Activated CD4-positive, alpha-beta T cell treated with anti-CD3 and anti-CD28 coated beads, Interleukin-2, amount 10 ng/mL, durations not matched to agents 24 days and 14 days (primary cell): ENCODE data around the gene GBGT1. TPM values are rescaled to one million over a fixed set of nuclear protein-coding genes. Genes with fewer than 3 reads are reported as not detected.

Source experiments
- DNase-seq: peaks from one replicate; pipeline ENCODE4 v3.0.0; 2022
- H3K27ac Mint-ChIP-seq: one replicate; pipeline ENCODE4 v1.8.0; 2022; ENCODE audit warnings: mild to moderate bottlenecking, mixed read lengths
- H3K27me3 Mint-ChIP-seq: one replicate; pipeline ENCODE4 v1.8.0; 2022; ENCODE audit warnings: mixed read lengths
- H3K36me3 Mint-ChIP-seq: one replicate; pipeline ENCODE4 v1.8.0; 2022; ENCODE audit warnings: low read depth, mild to moderate bottlenecking, mixed read lengths
- H3K4me1 Mint-ChIP-seq: one replicate; pipeline ENCODE4 v1.8.0; 2021; ENCODE audit warnings: mixed read lengths
- H3K4me3 Mint-ChIP-seq: one replicate; pipeline ENCODE4 v1.8.0; 2022; ENCODE audit warnings: mild to moderate bottlenecking, moderate library complexity, mixed read lengths
- H3K9me3 Mint-ChIP-seq: one replicate; pipeline ENCODE4 v1.8.0; 2021; ENCODE audit warnings: mixed read lengths
- intact Hi-C: fragments of 100-400 bp; cut with micrococcal nuclease; formaldehyde crosslinking; loops from one replicate; pipeline ENCODE4 v1.15.1; 2023
- total RNA-seq: library from RNA; stranded (reverse); gene quantifications from 2 replicates; pipeline ENCODE4 v1.2.3, GENCODE V29; 2022

The GBGT1 gene
- total RNA-seq, 1 donor from 2014 or later, result 8.2 TPM

DNA sequence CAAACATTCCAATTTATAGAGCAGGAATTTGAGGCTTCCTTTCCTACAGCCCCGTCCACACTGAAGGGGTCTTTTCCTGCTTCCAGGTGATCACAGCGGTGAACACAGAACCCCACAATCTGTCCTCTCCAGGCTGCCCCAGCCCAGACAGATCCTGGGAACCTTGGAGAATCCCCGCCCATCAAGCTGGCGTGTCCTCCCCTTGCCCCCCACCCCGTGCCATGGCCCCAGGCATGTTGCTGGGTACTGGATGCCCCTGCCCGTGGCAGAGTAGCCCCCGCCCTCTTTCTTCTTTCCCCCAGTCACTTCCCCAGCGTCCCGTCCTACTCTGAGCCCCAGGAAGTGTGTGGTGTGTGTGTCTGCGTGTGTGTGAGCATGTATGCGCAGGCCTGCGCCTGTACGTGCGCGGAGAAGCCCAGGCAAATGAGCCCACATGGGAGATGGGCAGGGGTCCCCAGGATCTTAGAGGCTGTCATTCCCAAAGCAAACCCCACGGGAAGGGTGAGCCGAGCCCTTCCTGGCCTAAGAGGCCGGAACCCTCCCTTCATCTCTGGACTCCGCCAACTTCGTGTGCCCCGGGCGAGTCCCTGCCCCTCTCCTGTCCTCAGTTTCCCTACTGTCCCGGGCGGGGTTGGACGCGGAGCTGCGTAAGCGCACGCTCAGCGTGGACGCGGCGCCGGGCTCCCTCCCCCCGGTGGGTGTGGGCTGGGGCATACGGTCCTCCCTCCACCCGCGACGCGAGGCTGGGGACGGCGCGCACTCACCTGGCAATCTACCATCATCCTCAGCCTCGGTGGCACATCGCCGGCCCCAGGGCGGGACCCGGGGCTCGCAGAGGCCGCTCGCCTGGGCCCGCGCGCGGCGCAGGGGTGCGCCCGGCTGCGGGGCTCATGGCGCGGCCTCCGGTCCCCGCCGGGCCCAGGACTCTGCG is 15.2 kb downstream of the GBGT1 start:
- no peaks in the 10 kb centered on the region for H3K27me3 Mint-ChIP-seq
- peaks cover 14% of the 10 kb centered on the region for H3K36me3 Mint-ChIP-seq
- H3K9me3 Mint-ChIP-seq, result no peaks in the 10 kb centered on the region
- intact Hi-C loops, result loop anchor here (1.0 to 10.0 kb wide), 4 partner anchors 27 to 274 kb away; partner anchors contain the start of genes AK8, GTF3C5, RALGDS and SPACA9
- H3K4me3 Mint-ChIP-seq, result peak overlapping the region; percentile 97
- DNase-seq, result peak; percentile 89
- peak overlapping the region; percentile 96 for H3K27ac Mint-ChIP-seq
- peaks cover 36% of the 10 kb centered on the region for H3K4me1 Mint-ChIP-seq

DNA sequence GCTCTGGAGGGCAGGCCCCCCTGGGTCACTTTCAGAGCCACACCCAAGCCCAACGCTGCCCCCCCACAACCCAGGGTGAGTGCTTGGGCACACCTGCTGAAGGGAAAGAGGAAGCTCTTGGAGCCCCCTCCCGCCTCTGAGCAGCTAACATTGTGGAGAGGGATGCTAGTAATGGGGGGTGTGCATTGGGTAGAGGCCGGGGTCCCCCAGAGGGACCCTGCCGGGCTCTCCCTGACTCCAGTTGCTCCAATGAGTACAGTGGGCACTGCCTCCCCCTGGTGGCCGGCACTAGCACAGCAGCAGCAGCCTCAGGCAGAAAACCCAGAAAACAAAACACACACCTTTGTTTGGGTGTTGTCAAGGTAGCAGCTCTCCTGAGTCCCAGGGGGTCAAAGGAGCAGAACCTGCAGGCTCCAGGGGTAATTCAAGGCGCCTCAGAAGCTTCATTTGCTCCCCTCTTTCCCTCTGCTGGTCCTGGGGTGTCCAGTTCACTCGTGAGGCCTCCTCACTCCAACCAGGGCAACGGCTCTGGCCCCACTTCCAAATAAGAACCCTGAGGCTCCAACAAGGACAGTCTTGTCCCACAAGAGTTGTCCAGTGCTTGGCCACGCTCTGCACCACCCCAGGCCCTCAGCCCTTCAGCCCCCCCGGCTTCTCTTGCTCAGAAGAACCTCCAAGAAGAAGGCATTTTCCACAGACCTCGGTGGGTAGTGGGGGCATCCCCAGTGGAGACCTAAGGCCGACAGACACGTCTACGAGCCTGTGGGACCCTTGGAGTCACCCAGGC is 16.1 kb downstream of the GBGT1 start:
- Mint-ChIP-seq H3K27ac (peak overlapping the region; percentile 96), H3K4me3 (peak overlapping the region; percentile 97), H3K9me3 (no peaks in the 10 kb centered on the region), H3K27me3 (no peaks in the 10 kb centered on the region), H3K4me1 (peaks cover 40% of the 10 kb centered on the region), H3K36me3 (peaks cover 14% of the 10 kb centered on the region)
- intact Hi-C loops, result loop anchor here (1.0 to 10.0 kb wide), 4 partner anchors 26 to 273 kb away; partner anchors contain the start of genes AK8, GTF3C5, RALGDS and SPACA9
- peak; percentile 97 for DNase-seq

DNA sequence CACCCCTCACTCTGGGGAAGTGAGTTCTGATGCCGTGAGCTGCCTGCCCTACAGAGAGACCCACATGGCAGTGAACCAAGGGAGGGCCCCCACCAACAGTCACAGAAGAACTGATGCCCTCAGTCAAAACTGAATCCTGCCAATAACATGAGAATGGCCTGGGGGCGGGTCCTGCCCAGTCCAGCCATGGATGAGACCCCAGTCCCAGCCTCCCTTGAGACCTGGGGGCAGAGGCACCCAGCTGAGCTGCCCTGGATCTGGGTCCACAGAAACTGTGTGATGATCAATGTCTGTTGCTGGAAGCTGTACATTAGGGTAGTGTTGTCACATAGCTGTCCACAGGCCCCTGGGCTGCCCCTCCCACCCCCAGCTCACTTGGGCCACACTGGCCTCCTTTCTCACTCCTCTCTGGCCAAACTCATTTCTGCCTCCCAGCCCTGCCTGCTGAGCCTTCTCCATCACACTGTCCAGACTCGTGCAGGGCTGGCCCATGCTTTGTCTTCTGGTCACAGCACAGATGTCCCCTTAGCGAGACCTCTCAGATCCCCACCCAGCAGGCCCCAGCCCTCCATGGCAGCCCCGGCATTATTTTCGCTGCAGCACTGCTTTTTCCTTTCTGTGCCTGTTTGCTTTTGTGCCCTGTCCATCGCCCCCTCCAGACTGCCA is 16.8 kb downstream of the GBGT1 start:
- H3K36me3 Mint-ChIP-seq, result peaks cover 14% of the 10 kb centered on the region
- intact Hi-C loops, result loop anchor here (5.0 to 10.0 kb wide), 2 partner anchors 225 to 272 kb away; partner anchors contain the start of genes AK8 and SPACA9

GRCh38 chr9:133144904-133145851 is 18.5 kb downstream of the GBGT1 start:
- peaks cover 14% of the 10 kb centered on the region for H3K36me3 Mint-ChIP-seq
- no peaks in the 10 kb centered on the region for H3K9me3 Mint-ChIP-seq
- peaks cover 59% of the 10 kb centered on the region for H3K4me1 Mint-ChIP-seq
- peak overlapping the region; percentile 84 for H3K4me3 Mint-ChIP-seq
- intact Hi-C loops, result loop anchor here (1.0 to 10.0 kb wide), 6 partner anchors 12 to 270 kb away; partner anchors contain the start of genes AK8, RALGDS and SPACA9
- no peaks in the 10 kb centered on the region for H3K27me3 Mint-ChIP-seq
- DNase-seq, result no peak
- H3K27ac Mint-ChIP-seq, result peak overlapping the region; percentile 93

More for the DNA sequence above, 16.8 kb downstream of the GBGT1 start:
- peaks cover 47% of the 10 kb centered on the region for H3K4me1 Mint-ChIP-seq
- DNase-seq, result no peak
- H3K4me3 Mint-ChIP-seq, result peak overlapping the region; percentile 97
- H3K27me3 Mint-ChIP-seq, result no peaks in the 10 kb centered on the region
- no peaks in the 10 kb centered on the region for H3K9me3 Mint-ChIP-seq
- H3K27ac Mint-ChIP-seq, result peak overlapping the region; percentile 96

- peaks cover 14% of the 10 kb centered on the region for H3K36me3 Mint-ChIP-seq
- peak overlapping the region; percentile 84 for H3K4me3 Mint-ChIP-seq
- H3K27ac Mint-ChIP-seq, result peak overlapping the region; percentile 93
- H3K27me3 Mint-ChIP-seq, result no peaks in the 10 kb centered on the region
- no peaks in the 10 kb centered on the region for H3K9me3 Mint-ChIP-seq
- H3K4me1 Mint-ChIP-seq, result peaks cover 57% of the 10 kb centered on the region
- intact Hi-C loops, result loop anchor here (1.0 to 10.0 kb wide), 5 partner anchors 11 to 270 kb away; partner anchors contain the start of genes AK8, RALGDS and SPACA9
- DNase-seq, result peak; percentile 98
Measured at GRCh38 chr9:133144142-133144903, 19.4 kb downstream of the GBGT1 start.

DNA sequence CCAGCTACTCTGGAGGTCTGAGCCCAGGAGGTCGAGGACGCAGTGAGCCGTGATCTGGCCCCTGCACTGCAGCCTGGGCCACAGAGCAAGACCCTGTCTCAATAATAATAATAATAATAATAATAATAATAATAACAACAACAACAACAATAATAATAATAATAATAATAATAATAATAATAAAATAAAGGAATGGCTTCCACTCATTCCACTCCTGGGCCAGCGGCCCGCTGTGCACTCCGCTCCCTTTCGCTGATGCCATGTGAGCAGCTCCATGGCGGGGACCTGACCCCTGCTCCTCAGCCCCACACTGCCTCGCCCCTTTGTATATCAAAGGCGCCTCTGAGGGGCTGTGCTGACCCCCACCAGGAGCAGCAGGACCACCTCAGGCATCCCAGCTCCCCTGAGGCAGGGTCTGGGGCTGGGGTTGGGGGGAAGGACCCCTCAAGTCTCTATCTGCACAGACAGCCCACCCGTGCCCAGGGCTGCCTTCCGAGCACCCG is 20.0 kb downstream of the GBGT1 start:
- DNase-seq, result no peak
- peak overlapping the region; percentile 93 for H3K27ac Mint-ChIP-seq
- H3K9me3 Mint-ChIP-seq, result no peaks in the 10 kb centered on the region
- H3K27me3 Mint-ChIP-seq, result no peaks in the 10 kb centered on the region
- peaks cover 60% of the 10 kb centered on the region for H3K4me1 Mint-ChIP-seq
- H3K36me3 Mint-ChIP-seq, result peaks cover 17% of the 10 kb centered on the region
- H3K4me3 Mint-ChIP-seq, result peak overlapping the region; percentile 84
- intact Hi-C loops, result loop anchor here (1.0 to 10.0 kb wide), 5 partner anchors 10 to 269 kb away; partner anchors contain the start of genes AK8, RALGDS and SPACA9

- DNase-seq, result peak; percentile 77
- intact Hi-C loops, result loop anchor here (10.0 kb wide), 1 partner anchor 268 kb away; the partner anchor contains the start of genes AK8 and SPACA9
- H3K36me3 Mint-ChIP-seq, result peaks cover 16% of the 10 kb centered on the region
- H3K9me3 Mint-ChIP-seq, result no peaks in the 10 kb centered on the region
- H3K4me1 Mint-ChIP-seq, result peaks cover 63% of the 10 kb centered on the region
- peak overlapping the region; percentile 67 for H3K4me3 Mint-ChIP-seq
- no peaks in the 10 kb centered on the region for H3K27me3 Mint-ChIP-seq
- H3K27ac Mint-ChIP-seq, result peak overlapping the region; percentile 89
Measured at GRCh38 chr9:133142684-133143622, 20.8 kb downstream of the GBGT1 start.

- Mint-ChIP-seq H3K9me3 (no peaks in the 10 kb centered on the region), H3K27ac (peak overlapping the region; percentile 89), H3K36me3 (peaks cover 13% of the 10 kb centered on the region), H3K4me1 (peaks cover 65% of the 10 kb centered on the region), H3K4me3 (peak overlapping the region; percentile 67), H3K27me3 (no peaks in the 10 kb centered on the region)
- peak; percentile 90 for DNase-seq
- intact Hi-C loops, result loop anchor here (10.0 kb wide), 1 partner anchor 267 kb away; the partner anchor contains the start of genes AK8 and SPACA9
Measured at GRCh38 chr9:133141833-133142595, 21.7 kb downstream of the GBGT1 start.

DNA sequence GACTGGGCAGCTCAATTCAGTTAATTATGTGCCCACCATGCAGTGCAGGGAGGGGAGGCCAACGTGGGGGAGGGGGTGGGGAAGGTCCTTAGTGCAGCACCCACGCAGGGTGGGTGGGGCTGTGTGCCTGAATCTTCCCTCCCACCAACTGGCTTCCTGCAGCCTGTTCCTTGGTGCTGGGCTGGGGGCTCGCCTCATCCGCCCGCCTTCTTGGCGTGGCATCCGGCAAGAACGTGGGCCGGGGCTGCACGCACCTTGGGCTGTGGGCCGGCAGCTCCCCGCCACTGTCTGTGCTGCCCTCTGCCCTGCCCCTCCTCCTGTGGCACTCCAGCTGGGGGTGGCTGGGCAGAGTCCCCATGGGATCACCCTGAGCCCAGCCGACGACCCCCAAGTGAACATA is 23.1 kb downstream of the GBGT1 start:
- no peaks in the 10 kb centered on the region for H3K27me3 Mint-ChIP-seq
- no peak overlapping the region for H3K4me3 Mint-ChIP-seq

DNA sequence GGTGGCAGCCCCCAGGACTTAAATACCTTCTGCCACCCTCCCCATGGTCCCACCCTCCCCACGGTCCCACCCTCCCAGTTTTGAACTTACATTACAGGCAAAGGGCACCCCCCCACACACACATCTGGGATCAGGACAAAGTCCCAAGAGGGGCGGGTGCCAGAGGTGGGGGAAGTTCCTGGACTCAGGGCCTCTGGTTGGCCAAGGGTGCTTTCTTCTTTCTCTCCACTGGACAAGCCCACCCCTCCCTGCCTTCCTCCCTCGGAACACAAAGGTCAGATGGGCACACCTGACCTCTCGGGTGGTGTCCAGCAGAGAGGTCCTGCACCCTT is 23.6 kb downstream of the GBGT1 start:
- H3K27ac Mint-ChIP-seq, result peak overlapping the region; percentile 58
- H3K9me3 Mint-ChIP-seq, result no peaks in the 10 kb centered on the region
- DNase-seq, result no peak
- H3K36me3 Mint-ChIP-seq, result peaks cover 17% of the 10 kb centered on the region
- peaks cover 63% of the 10 kb centered on the region for H3K4me1 Mint-ChIP-seq
- no peak overlapping the region for H3K4me3 Mint-ChIP-seq
- no peaks in the 10 kb centered on the region for H3K27me3 Mint-ChIP-seq
- intact Hi-C loops, result loop anchor here (10.0 kb wide), 1 partner anchor 265 kb away; the partner anchor contains the start of genes AK8 and SPACA9

More for the DNA sequence above, 23.1 kb downstream of the GBGT1 start:
- Mint-ChIP-seq H3K9me3 (no peaks in the 10 kb centered on the region), H3K36me3 (peaks cover 17% of the 10 kb centered on the region), H3K27ac (peak overlapping the region; percentile 89), H3K4me1 (peaks cover 65% of the 10 kb centered on the region)
- no peak for DNase-seq
- intact Hi-C loops, result loop anchor here (10.0 kb wide), 1 partner anchor 266 kb away; the partner anchor contains the start of genes AK8 and SPACA9
